Common myeloid progenitor, CD34-positive (primary cell): ENCODE data around the gene CAVIN2.

Experiments used
- CTCF ChIA-PET: fragments of 350-600 bp; sonication (Branson Sonifier 250); formaldehyde crosslinking; loops from one replicate; lab custom pipeline; 2021; ENCODE audit warnings: antibody characterized with exemption; lab: Charles Lee
- POLR2A ChIA-PET: fragments of 350-600 bp; sonication (Branson Sonifier 250); formaldehyde crosslinking; loops from one replicate; lab custom pipeline; 2021; ENCODE audit warnings: antibody characterized with exemption; lab: Charles Lee
- DNase-seq, 3 donors: peaks; one replicate each; pipeline versions ENCODE4 v3.0.0 to v3.0.0-alpha.2; 2013
- H3K27ac ChIP-seq, 2 experiments: 1 replicate in 1 of 2; 2 replicates in 1 of 2; pipeline ENCODE4 v1.7.0; 2013; ENCODE audit warnings: inconsistent platforms in 2 of 2, low read length in 2 of 2, mild to moderate bottlenecking in 2 of 2, low read depth in 1 of 2, moderate library complexity in 1 of 2; ENCODE audit not compliant: severe bottlenecking in 2 of 2, insufficient read depth in 1 of 2, poor library complexity in 1 of 2
- H3K27me3 ChIP-seq, 5 experiments: replicated peaks in 2 of 5; 1 replicate in 3 of 5; 2 replicates in 2 of 5; pipeline versions ENCODE4 v1.6.1 to v1.7.0; 2013; ENCODE audit warnings: low read length in 4 of 5, mild to moderate bottlenecking in 2 of 5, moderate library complexity in 2 of 5, inconsistent platforms in 1 of 5; ENCODE audit not compliant: insufficient read depth in 5 of 5, control insufficient read depth in 4 of 5
- H3K36me3 ChIP-seq, 4 experiments: 1 replicate in 2 of 4; 2 replicates in 2 of 4; pipeline versions ENCODE4 v1.6.1 to v1.7.0; 2013; ENCODE audit warnings: low read length in 3 of 4, control low read depth in 1 of 4, mild to moderate bottlenecking in 1 of 4; ENCODE audit not compliant: control insufficient read depth in 4 of 4, insufficient read depth in 4 of 4
- H3K4me1 ChIP-seq, 4 experiments: 1 replicate in 3 of 4; 2 replicates in 1 of 4; pipeline versions ENCODE4 v1.6.1 to v1.7.1; 2013; ENCODE audit warnings: low read length in 3 of 4, mild to moderate bottlenecking in 3 of 4, control low read depth in 1 of 4, inconsistent platforms in 1 of 4, moderate library complexity in 1 of 4; ENCODE audit not compliant: control insufficient read depth in 4 of 4, insufficient read depth in 4 of 4; ENCODE audit errors: control extremely low read depth in 1 of 4
- H3K4me3 ChIP-seq, 7 experiments: 1 replicate in 4 of 7; 2 replicates in 3 of 7; pipeline versions ENCODE4 v1.5.1 to v1.7.0; 2013; ENCODE audit warnings: mild to moderate bottlenecking in 7 of 7, low read length in 6 of 7, moderate library complexity in 6 of 7, inconsistent platforms in 2 of 7, low read depth in 2 of 7, control low read depth in 1 of 7; ENCODE audit not compliant: insufficient read depth in 4 of 7, control insufficient read depth in 1 of 7; ENCODE audit errors: extremely low read depth in 1 of 7
- H3K9me3 ChIP-seq, 5 experiments: 1 replicate in 4 of 5; 2 replicates in 1 of 5; pipeline versions ENCODE4 v1.6.1 to v1.7.1; 2013; ENCODE audit warnings: low read length in 4 of 5, mild to moderate bottlenecking in 2 of 5, inconsistent platforms in 1 of 5, low read depth in 1 of 5, moderate library complexity in 1 of 5; ENCODE audit not compliant: control insufficient read depth in 4 of 5, insufficient read depth in 2 of 5; ENCODE audit errors: control extremely low read depth in 1 of 5
- WGBS: methylation state at CpG from one replicate; pipeline ENCODE4 v1.1.5; 2013; ENCODE audit not compliant: insufficient coverage; 5-methylcytosine and 5-hydroxymethylcytosine counted together

The CAVIN2 gene

DNA sequence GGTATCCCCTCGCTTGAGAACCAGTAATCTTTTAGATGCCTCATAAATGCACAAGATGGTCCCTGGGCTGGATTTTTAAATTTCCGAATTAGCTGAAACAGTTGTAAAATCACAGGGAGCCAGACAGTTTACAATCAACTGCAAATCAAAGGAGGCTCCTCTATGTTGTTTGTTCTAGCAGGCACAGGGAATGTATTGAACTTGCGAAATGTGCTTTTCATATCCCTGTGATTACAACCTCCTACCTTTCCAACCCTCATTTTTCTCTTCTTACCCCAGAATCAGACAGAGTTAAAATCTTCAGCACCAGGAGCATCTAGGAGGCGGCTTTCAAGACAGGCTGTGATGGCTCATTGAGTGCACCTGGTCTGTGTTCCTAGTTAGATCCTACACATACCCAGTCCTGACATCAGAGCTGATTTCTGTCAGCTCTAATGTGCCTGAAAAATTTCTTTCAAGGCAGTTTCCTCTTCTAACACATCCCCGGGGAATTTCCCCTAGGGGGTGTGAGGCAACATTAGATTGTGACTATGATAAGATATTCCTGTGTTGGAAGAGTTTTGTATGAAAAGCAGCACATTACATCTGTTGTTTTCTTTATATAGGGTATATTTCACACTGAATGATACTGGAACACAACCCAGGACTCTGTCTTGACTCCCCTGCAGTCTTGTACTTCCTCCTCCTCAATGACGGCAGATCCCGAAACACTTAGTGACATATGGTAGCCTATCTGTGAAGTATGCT is 17.9 kb upstream of the CAVIN2 start:
- WGBS = 100% methylated on average over 4 of the region's 7 CpGs
- no peaks in the 10 kb centered on the region for H3K27me3 ChIP-seq
- ChIA-PET POLR2A (interaction anchor here (0.6 kb wide), 1 partner anchor 176 kb away, joined by 3 read pairs; no protein-coding TSS in a partner anchor), CTCF (no interaction called here)
- DNase-seq = peak in 2 of 3 donors; percentile 24 to 26
- H3K36me3 ChIP-seq = no peaks in the 10 kb centered on the region
- H3K4me1 ChIP-seq = peaks cover 0 to 16% (median 12%) of the 10 kb centered on the region in 4 experiments
- peaks cover 0 to 6% (median 0%) of the 10 kb centered on the region in 5 experiments for H3K9me3 ChIP-seq
- no peak overlapping the region for H3K27ac ChIP-seq
- no peak overlapping the region for H3K4me3 ChIP-seq

DNA sequence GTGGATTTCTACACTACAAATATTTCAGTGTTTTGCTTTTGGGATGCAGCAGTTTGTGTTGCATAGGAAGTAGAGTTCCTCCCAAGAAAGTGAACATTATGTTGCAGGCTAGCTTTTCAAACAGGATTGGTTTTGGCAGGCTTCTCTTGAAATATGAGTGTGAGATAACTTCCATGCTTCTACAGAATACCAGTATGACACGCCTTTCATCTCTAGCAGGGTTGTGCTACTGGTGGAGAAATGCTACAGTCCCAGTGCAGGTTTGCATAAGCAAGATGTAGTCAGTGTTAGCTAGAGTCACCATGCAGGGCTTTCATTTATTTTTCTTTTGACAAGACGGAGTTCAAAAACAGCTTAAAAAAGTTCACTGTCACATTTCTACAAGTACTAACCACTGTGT is 17.1 kb upstream of the CAVIN2 start:
- H3K4me3 ChIP-seq = no peak overlapping the region
- H3K36me3 ChIP-seq = no peaks in the 10 kb centered on the region
- no peaks in the 10 kb centered on the region for H3K27me3 ChIP-seq
- POLR2A ChIA-PET = no interaction called here
- DNase-seq = no peak
- CTCF ChIA-PET = interaction anchor here (0.7 kb wide), 1 partner anchor 45 kb away, joined by 3 read pairs; no protein-coding TSS in a partner anchor
- peaks cover 0 to 16% (median 12%) of the 10 kb centered on the region in 4 experiments for H3K4me1 ChIP-seq
- peaks cover 0 to 9% (median 3%) of the 10 kb centered on the region in 5 experiments for H3K9me3 ChIP-seq
- no CpG with 5 or more reads among the region's 2 CpGs for WGBS
- H3K27ac ChIP-seq = no peak overlapping the region

DNA sequence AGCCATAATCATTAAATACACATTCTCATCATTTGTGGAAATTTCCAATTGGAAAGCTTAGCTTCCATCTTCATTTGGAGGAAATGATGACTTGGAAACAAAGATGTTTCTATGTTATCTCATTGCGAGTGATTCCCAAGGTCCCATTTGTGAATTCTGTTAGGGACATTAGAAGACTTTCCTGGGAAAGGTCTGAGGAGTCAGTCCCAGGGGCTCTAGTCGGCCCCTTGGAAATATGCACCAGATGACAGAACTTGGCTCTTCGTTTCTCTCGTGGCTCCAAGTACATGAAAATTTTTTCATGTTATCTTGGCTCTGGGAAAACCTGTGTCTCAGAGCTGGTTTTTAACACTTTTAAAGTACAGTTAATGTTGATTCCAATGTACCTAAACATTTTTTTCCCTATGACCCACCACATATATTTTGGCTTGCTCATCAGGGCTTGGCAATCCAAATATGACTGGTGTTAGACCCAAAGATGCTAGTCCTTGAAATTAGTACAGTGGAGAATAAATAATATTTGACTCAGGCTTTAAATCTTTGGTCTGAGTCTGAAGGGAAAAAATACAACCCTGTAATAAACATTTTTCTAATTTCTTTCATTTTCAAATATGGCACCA is 15.4 kb upstream of the CAVIN2 start:
- Histone ChIP-seq H3K27me3 (no peaks in the 10 kb centered on the region), H3K4me3 (no peak overlapping the region), H3K4me1 (peaks cover 0 to 20% (median 12%) of the 10 kb centered on the region in 4 experiments), H3K27ac (no peak overlapping the region), H3K36me3 (no peaks in the 10 kb centered on the region), H3K9me3 (peaks cover 0 to 9% (median 3%) of the 10 kb centered on the region in 5 experiments)
- DNase-seq = no peak
- WGBS = 99% methylated on average over 4 of the region's 4 CpGs
- ChIA-PET CTCF (interaction anchor here (0.5 to 1.1 kb wide), 2 partner anchors 13 to 85 kb away, joined by 3 to 5 read pairs; no protein-coding TSS in a partner anchor), POLR2A (no interaction called here)

DNA sequence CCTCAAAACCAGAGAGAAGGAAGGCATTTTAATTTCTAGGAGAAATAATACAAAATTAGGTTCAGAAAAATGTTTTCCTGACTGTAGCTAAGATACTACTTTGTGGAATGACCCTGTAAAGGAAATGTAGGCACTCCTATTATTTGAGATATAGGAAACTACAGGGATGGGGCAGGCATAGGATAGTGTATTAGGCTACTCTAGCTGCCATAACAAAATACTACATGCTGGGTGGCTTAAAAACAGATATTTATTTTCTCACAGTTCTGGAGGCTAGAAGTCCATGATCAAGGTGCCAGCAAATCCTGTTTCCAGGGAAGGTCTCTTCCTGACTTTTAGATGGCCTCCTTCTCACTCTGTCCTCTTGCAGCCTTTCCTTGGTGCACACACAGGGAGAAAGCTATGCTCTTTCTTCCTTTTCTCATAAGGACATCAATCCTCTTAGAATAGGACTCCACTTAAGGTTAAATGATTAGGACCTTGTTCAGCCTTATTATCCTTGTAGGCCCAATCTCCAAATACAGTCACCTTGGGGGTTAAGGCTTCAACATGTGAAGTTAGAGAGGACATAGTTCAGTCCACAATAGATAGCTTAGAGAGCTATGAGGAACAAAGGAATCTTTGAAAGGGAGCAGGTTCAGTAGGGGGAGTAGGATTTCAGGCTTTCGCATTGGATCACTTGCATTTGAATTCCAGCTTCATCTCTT is 14.0 kb upstream of the CAVIN2 start:
- Histone ChIP-seq H3K27me3 (no peaks in the 10 kb centered on the region), H3K4me1 (peaks cover 0 to 17% (median 4%) of the 10 kb centered on the region in 4 experiments), H3K4me3 (no peak overlapping the region), H3K27ac (no peak overlapping the region), H3K9me3 (peaks cover 0 to 9% (median 3%) of the 10 kb centered on the region in 5 experiments), H3K36me3 (no peaks in the 10 kb centered on the region)
- no peak for DNase-seq
- 100% methylated on average over 1 of the region's 1 CpG for WGBS
- ChIA-PET CTCF (interaction anchor here (1.0 to 1.1 kb wide), 3 partner anchors 11 to 15 kb away, joined by 3 to 4 read pairs (median 3); no protein-coding TSS in a partner anchor), POLR2A (no interaction called here)

DNA sequence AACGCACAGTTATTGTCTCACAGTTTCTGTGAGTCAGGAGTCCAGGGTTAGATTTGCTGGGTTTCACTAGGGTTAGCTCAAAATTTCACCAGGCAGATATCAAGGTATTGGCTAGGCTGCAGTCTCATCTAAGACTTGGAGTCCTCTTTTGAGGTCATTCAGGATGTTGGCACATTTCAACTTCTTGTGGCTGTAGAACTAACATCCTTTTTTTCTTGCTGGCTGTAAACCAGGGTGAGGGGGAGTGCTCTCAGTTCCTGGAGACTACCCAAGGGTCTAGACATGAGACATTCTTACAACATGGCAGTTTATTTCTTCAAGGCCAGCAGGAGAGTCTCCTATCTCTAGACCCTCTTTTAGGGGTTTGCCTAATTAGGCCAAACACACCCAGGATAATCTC is 12.8 kb upstream of the CAVIN2 start:
- no peak overlapping the region for H3K4me3 ChIP-seq
- no peaks in the 10 kb centered on the region for H3K36me3 ChIP-seq
- H3K27ac ChIP-seq = no peak overlapping the region
- ChIA-PET POLR2A (no interaction called here), CTCF (interaction anchor here (0.9 to 1.9 kb wide), 3 partner anchors 11 to 47 kb away, joined by 3 to 4 read pairs (median 3); no protein-coding TSS in a partner anchor)
- H3K27me3 ChIP-seq = no peaks in the 10 kb centered on the region
- no peak for DNase-seq
- peaks cover 4 to 21% (median 8%) of the 10 kb centered on the region in 4 experiments for H3K4me1 ChIP-seq
- peaks cover 0 to 9% (median 3%) of the 10 kb centered on the region in 5 experiments for H3K9me3 ChIP-seq
- no CpG with 5 or more reads among the region's 1 CpG for WGBS

DNA sequence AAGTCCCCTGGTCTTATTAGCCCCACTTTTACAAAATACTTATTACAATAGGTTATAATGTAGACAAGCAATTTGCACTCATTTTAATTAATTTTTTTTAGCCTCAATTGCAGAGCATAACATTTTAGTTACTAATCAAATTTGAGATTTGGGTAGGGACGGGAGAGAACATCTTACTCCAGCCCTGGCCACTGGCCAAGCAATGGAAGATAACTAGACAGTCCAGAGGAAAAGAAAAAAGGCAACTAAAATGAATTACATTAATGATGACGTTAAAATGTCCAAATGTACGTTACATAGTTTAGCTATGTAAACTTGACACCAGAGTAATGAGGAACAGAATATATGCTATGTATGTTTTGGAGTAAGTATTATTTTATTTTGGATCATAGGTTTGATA is 11.0 kb upstream of the CAVIN2 start:
- DNase-seq = no peak

More for the DNA sequence above, 11.0 kb upstream of the CAVIN2 start:
- Histone ChIP-seq H3K36me3 (no peaks in the 10 kb centered on the region), H3K4me1 (peaks cover 13 to 38% (median 24%) of the 10 kb centered on the region in 4 experiments), H3K27ac (no peak overlapping the region), H3K9me3 (peaks cover 0 to 9% (median 3%) of the 10 kb centered on the region in 5 experiments), H3K4me3 (no peak overlapping the region), H3K27me3 (no peaks in the 10 kb centered on the region)
- CTCF ChIA-PET = interaction anchor here (1.0 to 1.9 kb wide), 3 partner anchors 13 to 306 kb away, joined by 3 to 4 read pairs (median 3); no protein-coding TSS in a partner anchor
- WGBS = 94% methylated on average over 3 of the region's 3 CpGs
- POLR2A ChIA-PET = no interaction called here
